PC-9 (cell line): ENCODE measurements around the gene ARHGDIB.

ENCODE experiments used
- CTCF ChIP-seq: fragments of 200-600 bp; sonication (generic); conservative IDR thresholded peaks from 2 replicates; pipeline ENCODE4 v1.6.1; 2017; ENCODE audit warnings: mixed run types, antibody characterized with exemption, mild to moderate bottlenecking, moderate library complexity
- EZH2 ChIP-seq: fragments of 200-600 bp; sonication (generic); IDR thresholded peaks from 2 replicates; pipeline ENCODE4 v1.8.0; 2017; ENCODE audit warnings: antibody characterized with exemption, low read depth

DNA sequence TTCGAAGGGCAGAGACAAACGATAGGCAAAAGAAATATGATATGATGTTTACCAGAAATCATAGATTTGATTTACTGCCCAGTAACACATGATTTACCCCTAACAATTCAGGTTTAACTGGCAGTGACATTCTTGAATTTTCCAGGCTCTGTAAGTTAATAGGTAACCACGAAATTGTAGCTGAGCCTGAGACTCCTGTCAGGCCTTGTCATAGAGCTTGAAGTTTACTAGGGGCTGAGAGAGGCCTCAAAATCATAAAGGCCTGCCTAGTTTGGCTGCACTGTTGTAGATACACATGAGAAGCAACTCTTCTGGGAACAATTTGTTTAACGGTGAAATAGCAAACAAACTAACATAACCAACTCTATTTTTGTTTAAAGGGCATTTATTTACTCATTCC, 26.4 kb downstream of the ARHGDIB start:
- TF ChIP-seq CTCF (no peak), EZH2 (no peak)
